ENCODE data around the gene TRIM54.
A peak's percentile ranks its signal among the peaks of the same experiment; 100 is the strongest.

DNA sequence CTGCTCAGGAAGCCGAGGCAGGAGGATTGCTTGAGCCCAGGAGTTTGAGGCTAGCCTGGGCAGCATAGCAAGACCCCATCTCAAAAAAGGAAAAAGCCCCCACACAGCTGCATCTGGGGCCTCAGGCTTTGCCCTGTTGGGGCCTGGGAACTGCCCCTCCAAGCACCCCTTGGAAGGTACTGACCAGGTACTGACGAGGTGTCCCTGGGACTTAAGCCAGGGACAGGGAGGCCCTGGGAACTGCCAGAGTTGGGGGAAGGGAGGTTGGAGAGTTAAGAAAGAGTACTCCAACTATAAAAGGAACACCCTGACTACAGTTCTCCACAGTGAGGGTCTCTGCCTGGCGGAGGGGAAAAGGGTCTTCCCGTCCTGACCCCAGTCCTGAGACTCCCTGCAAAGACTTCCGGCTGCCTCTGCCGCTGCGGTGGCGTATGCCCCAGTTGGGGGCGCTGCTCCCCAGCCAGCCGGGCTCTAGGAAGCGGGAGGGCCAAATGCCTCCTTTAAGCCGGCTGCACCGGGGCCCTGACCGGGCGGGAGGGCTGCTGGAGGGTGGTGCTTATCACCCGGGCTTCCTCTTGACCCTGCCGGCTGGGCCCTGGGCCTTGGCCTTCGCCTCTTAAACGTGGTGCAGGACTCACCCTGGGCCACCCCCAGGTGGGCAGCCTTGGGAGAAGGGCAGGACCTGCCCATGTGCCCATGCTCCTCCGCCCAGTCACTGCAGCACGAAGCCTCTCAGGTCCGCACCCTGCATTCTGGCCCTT, 32.2 kb upstream of the TRIM54 start:
- TF ChIP-seq TCF7L2 (IDR thresholded peaks at IDR 0.05; ENCODE audit: borderline replicate concordance, low read depth, low read length) (no peak), TSHZ1 (tag by site-specific recombination; IDR thresholded peaks at IDR 0.05; ENCODE audit: borderline replicate concordance) (no peak), ZNF48 (tag by site-specific recombination; IDR thresholded peaks at IDR 0.05) (no peak), CTCF (tag by site-specific recombination; IDR thresholded peaks at IDR 0.05) (peak; percentile 79)
- TF ChIP-seq, protein P1, sequence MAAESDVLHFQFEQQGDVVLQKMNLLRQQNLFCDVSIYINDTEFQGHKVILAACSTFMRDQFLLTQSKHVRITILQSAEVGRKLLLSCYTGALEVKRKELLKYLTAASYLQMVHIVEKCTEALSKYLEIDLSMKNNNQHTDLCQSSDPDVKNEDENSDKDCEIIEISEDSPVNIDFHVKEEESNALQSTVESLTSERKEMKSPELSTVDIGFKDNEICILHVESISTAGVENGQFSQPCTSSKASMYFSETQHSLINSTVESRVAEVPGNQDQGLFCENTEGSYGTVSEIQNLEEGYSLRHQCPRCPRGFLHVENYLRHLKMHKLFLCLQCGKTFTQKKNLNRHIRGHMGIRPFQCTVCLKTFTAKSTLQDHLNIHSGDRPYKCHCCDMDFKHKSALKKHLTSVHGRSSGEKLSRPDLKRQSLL (tag by site-specific recombination; IDR thresholded peaks at IDR 0.05) = 0 out of 2 replicates have a peak, but pooled peaks have one; percentile 15
